Ovary (tissue), 3 donors: ENCODE results near the gene SOX30.

Experiments
- EP300 ChIP-seq: sonication (generic); formaldehyde crosslinking; IDR thresholded peaks from one replicate; pipeline ENCODE4 v1.6.1; 2017; ENCODE audit warnings: antibody characterized with exemption
- POLR2A ChIP-seq: fragments of 450-650 bp; IDR thresholded peaks from one replicate; pipeline ENCODE4 v1.6.1; 2017; ENCODE audit warnings: antibody characterized with exemption, mild to moderate bottlenecking, moderate library complexity
- TF ChIP-seq, protein P1 (sequence below), 3 donors: fragments of 450-650 bp in 2 of 3; fragments of 200-600 bp in 1 of 3; IDR thresholded peaks; one replicate each; pipeline versions ENCODE4 v1.5.1 to v1.8.0; 2016 to 2022; ENCODE audit warnings: antibody characterized with exemption in 3 of 3, mild to moderate bottlenecking in 1 of 3
- donor health status: DM: no; HTN: no; CAD: no.

DNA sequence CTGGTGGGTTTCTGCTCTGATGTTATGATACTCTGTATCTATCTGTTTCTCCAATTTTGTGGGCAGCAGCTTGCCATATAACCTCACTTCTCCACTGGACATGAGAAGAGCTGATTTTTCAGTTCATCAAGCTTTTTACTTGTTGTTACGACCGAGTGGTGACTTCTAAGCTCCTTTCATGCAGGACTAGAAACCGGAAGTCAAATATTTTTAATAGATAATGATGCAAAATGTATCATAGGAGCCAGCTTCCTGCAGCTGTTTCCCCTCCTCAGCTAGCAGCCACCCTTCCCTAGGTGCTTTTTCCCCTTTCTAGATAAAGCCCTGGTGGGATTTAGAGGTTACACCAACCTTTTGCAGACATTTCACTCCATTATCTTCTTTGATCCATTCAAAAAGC, 59.6 kb downstream of the SOX30 start:
- TF ChIP-seq, protein P1, sequence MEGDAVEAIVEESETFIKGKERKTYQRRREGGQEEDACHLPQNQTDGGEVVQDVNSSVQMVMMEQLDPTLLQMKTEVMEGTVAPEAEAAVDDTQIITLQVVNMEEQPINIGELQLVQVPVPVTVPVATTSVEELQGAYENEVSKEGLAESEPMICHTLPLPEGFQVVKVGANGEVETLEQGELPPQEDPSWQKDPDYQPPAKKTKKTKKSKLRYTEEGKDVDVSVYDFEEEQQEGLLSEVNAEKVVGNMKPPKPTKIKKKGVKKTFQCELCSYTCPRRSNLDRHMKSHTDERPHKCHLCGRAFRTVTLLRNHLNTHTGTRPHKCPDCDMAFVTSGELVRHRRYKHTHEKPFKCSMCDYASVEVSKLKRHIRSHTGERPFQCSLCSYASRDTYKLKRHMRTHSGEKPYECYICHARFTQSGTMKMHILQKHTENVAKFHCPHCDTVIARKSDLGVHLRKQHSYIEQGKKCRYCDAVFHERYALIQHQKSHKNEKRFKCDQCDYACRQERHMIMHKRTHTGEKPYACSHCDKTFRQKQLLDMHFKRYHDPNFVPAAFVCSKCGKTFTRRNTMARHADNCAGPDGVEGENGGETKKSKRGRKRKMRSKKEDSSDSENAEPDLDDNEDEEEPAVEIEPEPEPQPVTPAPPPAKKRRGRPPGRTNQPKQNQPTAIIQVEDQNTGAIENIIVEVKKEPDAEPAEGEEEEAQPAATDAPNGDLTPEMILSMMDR (IDR thresholded peaks at IDR 0.05), result no peak
- no peak for TF ChIP-seq POLR2A
- TF ChIP-seq EP300, result no peak
